Neural progenitor cell (in vitro differentiated cells): ENCODE measurements around the gene THRA.
"Not testable (repeated sequence)": the region's sequence is repeated elsewhere in the genome, so short reads cannot be mapped to it uniquely, and the experiment has no call there.

ENCODE experiments used
- CTCF ChIP-seq: fragments of 200-600 bp; sonication (generic); IDR thresholded peaks from 2 replicates; pipeline ENCODE4 v1.5.1; 2017; ENCODE audit warnings: antibody characterized with exemption, mild to moderate bottlenecking
- EZH2 ChIP-seq: fragments of 200-600 bp; sonication (generic); IDR thresholded peaks from 2 replicates; pipeline ENCODE4 v1.6.1; 2017; ENCODE audit warnings: antibody characterized with exemption, mild to moderate bottlenecking, moderate library complexity
- EZH2phosphoT487 ChIP-seq: fragments of 200-600 bp; sonication (generic); IDR thresholded peaks from 2 replicates; pipeline ENCODE4 v1.6.1; 2017; ENCODE audit warnings: antibody characterized with exemption

GRCh38 chr17:40143166-40143565 lies 80.4 kb downstream of the THRA start:
- not testable (repeated sequence) for TF ChIP-seq EZH2, CTCF, EZH2phosphoT487
